HTR-8/SVneo (cell line): ENCODE data around the gene GBX2.
"Not testable (repeated sequence)": the region's sequence is repeated elsewhere in the genome, so short reads cannot be mapped to it uniquely, and the experiment has no call there.

Source experiments
- DNase-seq: peaks from one replicate; pipeline ENCODE4 v3.0.0; 2011; ENCODE audit warnings: low spot score, mixed read lengths; ENCODE audit not compliant: insufficient read length
- FAIRE-seq: peaks from 2 replicates; lab custom pipeline; 2011; peaks lifted over from hg19 to GRCh38; lab: Jason Lieb, UNC

Gene GBX2

DNA sequence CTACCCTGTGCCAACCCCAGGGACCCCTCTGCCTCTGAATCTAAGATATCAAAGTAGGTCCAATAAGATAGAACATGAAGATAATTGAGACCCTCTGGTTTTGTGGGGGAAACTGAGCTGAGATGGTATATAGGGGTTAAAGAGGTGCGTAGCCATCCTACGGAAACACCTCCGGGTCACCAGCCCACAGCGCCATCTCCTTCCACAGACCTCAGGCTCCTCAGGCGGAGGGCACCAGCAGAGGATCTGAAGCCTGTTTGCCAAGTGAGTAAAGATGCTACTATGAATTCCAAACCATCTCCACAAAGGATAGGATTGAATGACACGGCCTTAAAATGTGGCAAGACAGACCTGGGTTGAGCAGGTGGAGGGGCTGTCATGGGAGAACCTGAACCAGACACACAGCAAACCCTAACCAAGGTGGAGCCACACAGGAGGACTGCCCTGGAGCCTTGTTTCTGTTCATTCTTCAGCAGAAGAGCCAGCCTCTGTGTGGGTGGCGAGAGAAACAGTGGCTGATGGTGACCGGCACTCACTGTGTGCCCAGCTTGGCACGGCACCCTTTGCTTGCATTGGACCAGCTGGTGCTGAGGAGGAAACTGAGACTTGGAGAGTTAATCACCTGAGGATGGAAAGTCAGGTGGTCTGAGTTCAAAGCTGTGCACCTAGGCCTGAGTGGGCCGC, 10.2 kb downstream of the GBX2 start:
- FAIRE-seq (no peak), DNase-seq (no peak)

DNA sequence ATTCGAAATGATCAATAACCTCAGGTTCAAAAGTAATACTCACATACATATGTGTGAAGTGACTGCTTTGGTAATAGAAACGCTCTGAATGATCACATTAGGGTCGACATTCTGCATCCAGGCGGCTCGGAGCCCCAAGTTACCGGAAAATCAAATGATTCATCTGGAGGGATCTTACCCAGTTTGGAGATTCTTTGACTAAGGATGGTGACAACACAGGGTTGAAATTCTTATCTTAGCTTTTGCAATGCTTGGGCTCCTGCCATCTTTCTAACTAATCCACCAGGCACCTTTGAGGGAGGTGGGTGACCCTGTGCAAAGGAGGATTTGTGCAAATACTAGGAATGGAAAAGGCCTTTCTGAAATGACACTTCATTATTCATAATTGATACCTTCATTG, 10.8 kb downstream of the GBX2 start:
- DNase-seq (no peak), FAIRE-seq (no peak)

GRCh38 chr2:236156860-236157194, 11.4 kb downstream of the GBX2 start:
- FAIRE-seq (no peak), DNase-seq (no peak)

- DNase-seq (no peak), FAIRE-seq (no peak)
Measured at GRCh38 chr2:236156095-236156859, 11.9 kb downstream of the GBX2 start.

DNA sequence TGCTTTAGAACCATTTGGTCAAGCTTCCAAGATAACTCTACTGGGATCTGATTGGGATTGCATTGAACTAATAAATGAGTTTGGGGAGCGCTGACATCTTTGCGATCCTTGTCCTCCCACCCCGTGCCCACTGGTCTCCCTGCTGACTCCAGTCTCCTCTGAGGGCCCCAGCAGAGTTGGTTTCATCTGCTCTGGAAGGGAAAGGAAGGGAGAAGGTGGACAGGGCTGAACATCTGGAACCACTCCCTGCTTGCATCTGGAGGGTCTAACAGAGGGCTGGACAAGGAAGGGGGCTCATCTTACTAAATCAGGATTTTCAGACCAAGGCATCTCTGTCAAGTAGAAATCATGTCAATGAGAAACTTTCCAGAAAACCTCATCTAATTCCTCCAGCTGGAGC, 12.8 kb downstream of the GBX2 start:
- no peak for DNase-seq
- no peak for FAIRE-seq

- no peak for FAIRE-seq
- no peak for DNase-seq
Measured at GRCh38 chr2:236146436-236146835, 21.8 kb downstream of the GBX2 start.

GRCh38 chr2:236143811-236144210, 24.4 kb downstream of the GBX2 start:
- FAIRE-seq (no peak), DNase-seq (no peak)

- DNase-seq, FAIRE-seq: not testable (repeated sequence)
Measured at GRCh38 chr2:236141616-236142015, 26.6 kb downstream of the GBX2 start.

GRCh38 chr2:236137066-236137465, 31.1 kb downstream of the GBX2 start:
- DNase-seq (no peak), FAIRE-seq (no peak)

DNA sequence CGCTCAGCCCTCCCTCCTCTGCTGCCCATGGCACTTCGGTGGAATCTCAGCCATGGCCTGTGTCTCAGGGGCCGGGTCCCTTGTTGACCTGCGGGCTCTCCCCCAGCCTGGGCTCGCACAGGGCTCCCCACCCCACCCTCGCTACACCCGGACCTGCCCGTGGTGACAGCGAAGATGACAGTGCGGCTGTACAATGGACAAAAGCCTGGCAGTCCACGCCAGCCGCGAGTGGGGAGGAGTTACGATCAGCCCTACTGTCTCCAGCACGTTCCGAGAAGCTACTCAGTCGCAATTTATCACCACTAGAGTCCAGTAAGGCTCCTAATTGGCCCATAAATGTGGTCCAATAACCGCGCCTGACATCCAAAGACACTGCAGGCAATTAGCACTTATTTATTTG, 31.6 kb downstream of the GBX2 start:
- FAIRE-seq, result no peak

GRCh38 chr2:236133410-236134012, 34.7 kb downstream of the GBX2 start:
- FAIRE-seq (no peak), DNase-seq (no peak)

More for the DNA sequence above, 31.6 kb downstream of the GBX2 start:
- DNase-seq, result no peak

DNA sequence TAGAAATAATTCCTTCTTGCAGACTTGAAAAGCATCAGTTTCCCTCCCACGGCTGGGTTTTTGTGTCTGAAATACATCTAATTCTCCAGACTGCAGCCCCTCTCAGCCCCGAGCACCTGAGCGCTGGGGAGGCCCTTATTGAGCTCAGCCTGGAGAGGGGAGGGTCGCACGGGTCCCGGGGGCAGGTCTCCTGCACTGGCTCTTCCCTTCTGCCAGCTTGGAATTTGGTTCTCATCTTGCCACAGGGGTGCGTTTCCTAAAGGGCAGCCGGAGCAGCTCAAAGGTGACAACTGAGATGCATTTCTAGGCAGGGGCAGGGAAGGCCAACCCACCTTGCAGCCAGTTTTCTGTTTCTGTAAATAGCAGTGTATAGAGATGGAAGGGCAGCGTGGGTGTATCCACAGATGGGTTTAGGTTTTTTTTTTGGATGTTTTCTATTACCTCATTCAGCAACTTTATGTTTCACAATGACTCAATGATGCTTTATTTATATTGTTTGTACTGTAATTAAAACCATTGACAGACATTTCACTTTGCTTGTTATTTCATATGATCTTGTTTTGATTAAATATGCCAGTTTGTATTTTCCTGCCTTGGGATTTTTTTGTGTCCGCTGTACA, 37.0 kb downstream of the GBX2 start:
- no peak for DNase-seq
- FAIRE-seq, result no peak

DNA sequence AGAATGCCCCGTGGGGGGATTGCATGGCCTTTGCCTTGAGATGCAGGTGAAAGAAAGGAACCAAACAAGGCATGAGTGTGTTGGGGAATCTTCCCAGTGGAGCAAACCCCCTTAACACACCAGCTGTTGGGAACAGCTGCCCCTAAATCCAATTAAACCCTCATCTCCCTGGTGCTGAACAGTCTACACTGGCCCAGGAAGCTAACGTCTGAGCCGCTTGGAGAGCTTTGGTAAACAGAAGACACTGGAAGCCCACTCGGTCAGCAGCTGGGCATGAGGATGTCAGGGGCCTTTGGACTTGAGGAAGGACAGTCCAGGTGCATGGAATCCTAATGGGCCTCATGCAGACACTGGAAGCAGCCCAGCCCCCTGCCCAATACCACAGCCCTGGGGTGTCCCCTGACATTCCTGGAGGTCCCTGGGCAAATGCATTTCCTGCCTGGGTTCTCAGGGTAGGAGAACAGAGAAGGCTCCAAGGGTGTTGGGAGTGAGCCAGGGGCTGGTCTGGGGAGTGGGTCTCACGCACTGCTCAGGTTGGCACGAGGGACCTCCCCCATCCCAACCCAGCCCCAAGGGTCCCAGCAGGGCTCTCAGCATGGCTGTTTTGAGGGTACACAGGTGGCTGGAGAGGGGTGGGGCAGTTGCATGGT, 37.7 kb downstream of the GBX2 start:
- DNase-seq, result no peak
- FAIRE-seq, result no peak

GRCh38 chr2:236129935-236130334, 38.3 kb downstream of the GBX2 start:
- FAIRE-seq (no peak), DNase-seq (no peak)

- FAIRE-seq (no peak), DNase-seq (no peak)
Measured at GRCh38 chr2:236128321-236128720, 39.9 kb downstream of the GBX2 start.

DNA sequence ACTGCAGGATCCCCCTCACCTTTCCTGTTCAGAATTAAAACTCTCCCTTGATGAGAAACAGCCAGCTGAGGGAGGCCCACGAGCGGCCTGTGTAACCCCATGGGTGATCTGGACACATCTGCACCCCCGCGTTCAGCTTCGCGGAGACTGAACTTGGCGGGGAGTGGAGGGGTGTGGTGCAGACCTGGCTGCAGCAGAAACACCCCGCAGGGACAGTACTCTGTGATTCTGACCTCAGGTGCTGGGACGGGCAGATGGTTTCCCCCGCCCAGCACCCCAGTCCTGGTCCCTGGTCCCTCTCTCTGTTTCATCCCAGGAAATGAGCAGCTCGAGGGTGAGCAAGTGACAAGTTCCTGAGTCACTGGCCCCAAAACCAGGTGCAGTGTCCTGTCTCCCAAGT, 41.2 kb downstream of the GBX2 start:
- FAIRE-seq (no peak), DNase-seq (no peak)

DNA sequence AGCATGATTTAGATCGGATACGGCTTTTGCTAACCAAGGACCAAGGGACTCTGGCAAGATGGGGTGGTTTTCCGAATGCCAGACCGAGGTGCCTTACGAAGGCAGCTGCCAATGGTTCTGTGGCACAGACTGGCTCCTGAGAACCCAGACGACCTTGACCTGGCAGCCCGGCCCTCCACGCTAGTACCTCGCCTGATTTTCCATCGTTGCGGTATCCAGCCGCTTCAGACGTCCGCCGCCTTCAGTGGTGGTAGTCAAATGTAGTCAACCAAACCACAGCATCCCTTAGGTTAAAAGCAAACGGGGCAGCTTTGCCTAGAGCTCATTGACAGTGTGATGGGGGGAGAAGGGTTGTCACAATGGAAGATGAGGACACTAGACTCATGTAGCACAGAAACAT, 42.6 kb downstream of the GBX2 start:
- FAIRE-seq, result no peak

GRCh38 chr2:236124182-236124893, 43.8 kb downstream of the GBX2 start:
- FAIRE-seq, result no peak
- no peak for DNase-seq

More for the DNA sequence above, 42.6 kb downstream of the GBX2 start:
- no peak for DNase-seq

- FAIRE-seq, result no peak
- no peak for DNase-seq
Measured at GRCh38 chr2:236123716-236124115, 44.5 kb downstream of the GBX2 start.

GRCh38 chr2:236122236-236122635, 46.0 kb downstream of the GBX2 start:
- FAIRE-seq (no peak), DNase-seq (no peak)
